Esophagus (tissue), 2 donors: ENCODE results near the gene CPNE7. TPM values are rescaled to one million over a fixed set of nuclear protein-coding genes. Genes with fewer than 3 reads are reported as not detected.
"Not testable (repeated sequence)": the region's sequence is repeated elsewhere in the genome, so short reads cannot be mapped to it uniquely, and the experiment has no call there.

Experiments used
- H3K27ac ChIP-seq, 2 donors: one replicate each; pipeline ENCODE4 v1.5.1; 2013; ENCODE audit warnings: low read depth in 2 of 2, mild to moderate bottlenecking in 2 of 2, inconsistent platforms in 1 of 2, low read length in 1 of 2, moderate library complexity in 1 of 2
- H3K27me3 ChIP-seq, 2 donors: one replicate each; pipeline ENCODE4 v1.6.1; 2013; ENCODE audit warnings: low read length in 2 of 2, control low read depth in 1 of 2, mild to moderate bottlenecking in 1 of 2; ENCODE audit not compliant: insufficient read depth in 2 of 2, control insufficient read depth in 1 of 2
- H3K36me3 ChIP-seq, 2 donors: one replicate each; pipeline ENCODE4 v1.6.1; 2013; ENCODE audit warnings: low read length in 1 of 2; ENCODE audit not compliant: control insufficient read depth in 2 of 2, insufficient read depth in 2 of 2
- H3K4me1 ChIP-seq, 2 donors: one replicate each; pipeline ENCODE4 v1.6.1; 2013; ENCODE audit warnings: low read length in 1 of 2; ENCODE audit not compliant: control insufficient read depth in 2 of 2, insufficient read depth in 2 of 2
- H3K4me3 ChIP-seq, 2 donors: one replicate each; pipeline ENCODE4 v1.5.1; 2013; ENCODE audit warnings: low read length in 2 of 2, mild to moderate bottlenecking in 2 of 2, low read depth in 1 of 2, moderate library complexity in 1 of 2
- H3K9me3 ChIP-seq, 2 donors: one replicate each; pipeline ENCODE4 v1.6.1; 2013; ENCODE audit warnings: mild to moderate bottlenecking in 2 of 2, low read depth in 1 of 2, low read length in 1 of 2, moderate library complexity in 1 of 2; ENCODE audit not compliant: control insufficient read depth in 2 of 2, insufficient read depth in 1 of 2
- WGBS, 2 donors: extraction: QIAGEN DNeasy Blood & Tissue Kit; methylation state at CpG; one replicate each; pipeline ENCODE4 v1.1.7; 2013; 5-methylcytosine and 5-hydroxymethylcytosine counted together
- polyA plus RNA-seq, 2 donors: library from polyadenylated mRNA; stranded (reverse); fragments of 200-250 nt; gene quantifications; one replicate each; pipeline ENCODE4 v1.2.3, GENCODE V29; 2013
- donor health status: healthy with polysubstance abuse.
- donor health status: Bipolar disorder and iron deficiency.

CPNE7 gene
- polyA plus RNA-seq, 2 donors = 1.5 to 4.5 TPM

DNA sequence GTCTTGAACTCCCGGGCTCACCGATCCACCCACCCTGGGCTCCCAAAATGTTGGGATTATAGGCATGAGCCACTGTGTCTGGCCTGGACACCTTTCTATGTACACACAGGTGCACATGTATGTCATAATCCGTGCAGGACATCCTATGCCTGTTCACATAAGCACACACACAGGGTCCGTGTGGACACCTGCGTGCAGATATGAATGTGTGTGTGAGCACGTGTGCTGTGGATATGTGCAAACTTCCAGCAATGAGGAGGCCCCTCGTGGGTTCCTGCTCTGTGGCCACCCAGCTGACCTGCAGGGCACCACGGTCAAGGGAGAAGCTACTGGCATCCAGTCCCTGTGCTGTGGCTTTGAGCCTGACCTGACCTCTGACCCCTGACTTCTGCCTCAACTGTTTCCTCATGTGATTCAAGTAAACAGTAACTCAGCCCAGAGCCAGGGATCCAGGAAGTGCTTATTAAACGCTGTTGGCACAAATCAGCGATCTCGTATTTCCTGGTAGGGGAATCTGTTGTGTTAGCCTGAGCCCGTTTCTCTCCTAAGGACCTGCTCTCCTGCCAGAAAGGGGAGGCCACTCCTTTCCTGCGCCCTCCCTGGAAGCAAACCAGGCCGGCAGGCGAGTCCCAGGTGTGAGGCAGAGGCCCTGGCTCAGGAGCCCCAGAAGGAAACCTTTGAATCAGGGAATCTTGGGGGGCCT lies 6.5 kb downstream of the CPNE7 start:
- peaks cover 0 to 11% of the 10 kb centered on the region in 2 donors for H3K4me1 ChIP-seq
- H3K4me3 ChIP-seq = no peak overlapping the region
- peak overlapping the region; percentile 32 to 82 for H3K27ac ChIP-seq
- H3K36me3 ChIP-seq = no peaks in the 10 kb centered on the region
- H3K9me3 ChIP-seq = no peaks in the 10 kb centered on the region
- no peaks in the 10 kb centered on the region for H3K27me3 ChIP-seq
- 54 to 60% methylated on average over 15 of the region's 15 CpGs for WGBS, 2 donors

DNA sequence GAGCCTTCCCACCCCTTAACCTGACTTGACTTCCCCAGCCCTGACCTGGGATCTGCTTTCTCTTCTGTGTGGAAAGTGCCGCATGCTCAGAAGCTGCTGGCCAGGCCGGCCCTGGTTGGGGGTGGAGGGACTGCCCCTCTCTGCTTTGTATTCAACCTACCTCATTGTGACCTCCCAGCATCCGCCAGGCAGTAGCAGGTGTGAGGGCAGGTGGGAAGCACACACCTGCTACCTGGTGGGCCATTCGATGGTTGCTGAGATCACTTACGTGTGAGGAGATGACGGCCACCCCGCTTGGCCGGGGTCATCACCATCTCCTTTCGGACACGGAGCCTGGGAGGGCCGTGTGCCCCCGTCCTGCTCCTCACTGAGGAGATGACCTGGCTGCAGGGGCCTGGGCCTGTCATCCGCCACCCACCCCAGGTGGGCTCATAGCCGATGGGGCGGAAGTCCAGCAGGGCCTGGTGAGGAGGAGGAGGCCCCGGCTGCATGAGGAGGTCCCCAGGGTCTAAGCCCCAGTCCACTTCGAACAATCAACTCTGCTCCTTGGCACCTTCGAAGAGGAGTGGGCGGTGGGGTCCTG lies 7.1 kb downstream of the CPNE7 start:
- Histone ChIP-seq H3K27me3 (no peaks in the 10 kb centered on the region), H3K36me3 (no peaks in the 10 kb centered on the region), H3K9me3 (no peaks in the 10 kb centered on the region), H3K4me3 (no peak overlapping the region), H3K4me1 (peaks cover 0 to 11% of the 10 kb centered on the region in 2 donors), H3K27ac (peak overlapping the region; percentile 32 to 82)
- WGBS, 2 donors = 89 to 92% methylated on average over 19 of the region's 19 CpGs

DNA sequence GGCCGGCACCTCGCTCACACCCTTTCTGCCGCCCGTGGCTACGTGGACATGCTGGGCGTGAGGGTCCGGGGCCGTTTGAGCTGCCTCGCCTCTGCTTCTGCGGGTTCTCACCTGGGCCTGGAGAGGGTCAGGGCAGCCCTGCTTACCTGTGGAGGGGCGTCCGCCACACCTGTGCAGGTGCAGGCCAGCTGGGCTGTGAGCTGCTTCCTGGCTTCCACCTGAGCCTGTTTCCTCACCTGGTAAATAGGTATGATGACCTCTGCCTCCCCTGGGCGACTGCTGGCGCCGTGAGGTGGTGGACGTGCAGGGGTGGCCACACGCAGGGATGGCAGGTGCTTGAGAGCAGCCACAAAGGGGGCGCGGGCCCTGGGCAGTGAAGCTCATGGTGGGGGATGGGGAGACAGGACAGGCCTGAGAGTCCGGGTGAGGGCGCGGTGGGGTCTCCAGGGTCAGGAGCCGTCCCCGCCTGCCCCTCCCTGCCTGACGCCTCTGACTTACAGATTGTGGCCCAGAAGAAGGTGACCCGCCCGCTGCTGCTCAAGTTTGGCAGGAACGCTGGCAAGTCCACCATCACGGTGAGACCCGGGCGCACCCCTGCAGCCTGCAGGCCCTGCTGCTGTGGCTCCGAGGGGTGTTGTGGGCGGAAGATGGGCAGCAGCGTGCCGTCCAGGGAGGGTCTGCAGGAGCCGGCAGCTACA lies 7.8 kb downstream of the CPNE7 start:
- H3K4me1 ChIP-seq = peaks cover 0 to 11% of the 10 kb centered on the region in 2 donors
- H3K4me3 ChIP-seq = no peak overlapping the region
- H3K27me3 ChIP-seq = no peaks in the 10 kb centered on the region
- H3K27ac ChIP-seq = no peak overlapping the region
- WGBS, 2 donors = 87 to 91% methylated on average over 35 to 36 of the region's 36 CpGs
- no peaks in the 10 kb centered on the region for H3K9me3 ChIP-seq
- H3K36me3 ChIP-seq = no peaks in the 10 kb centered on the region

DNA sequence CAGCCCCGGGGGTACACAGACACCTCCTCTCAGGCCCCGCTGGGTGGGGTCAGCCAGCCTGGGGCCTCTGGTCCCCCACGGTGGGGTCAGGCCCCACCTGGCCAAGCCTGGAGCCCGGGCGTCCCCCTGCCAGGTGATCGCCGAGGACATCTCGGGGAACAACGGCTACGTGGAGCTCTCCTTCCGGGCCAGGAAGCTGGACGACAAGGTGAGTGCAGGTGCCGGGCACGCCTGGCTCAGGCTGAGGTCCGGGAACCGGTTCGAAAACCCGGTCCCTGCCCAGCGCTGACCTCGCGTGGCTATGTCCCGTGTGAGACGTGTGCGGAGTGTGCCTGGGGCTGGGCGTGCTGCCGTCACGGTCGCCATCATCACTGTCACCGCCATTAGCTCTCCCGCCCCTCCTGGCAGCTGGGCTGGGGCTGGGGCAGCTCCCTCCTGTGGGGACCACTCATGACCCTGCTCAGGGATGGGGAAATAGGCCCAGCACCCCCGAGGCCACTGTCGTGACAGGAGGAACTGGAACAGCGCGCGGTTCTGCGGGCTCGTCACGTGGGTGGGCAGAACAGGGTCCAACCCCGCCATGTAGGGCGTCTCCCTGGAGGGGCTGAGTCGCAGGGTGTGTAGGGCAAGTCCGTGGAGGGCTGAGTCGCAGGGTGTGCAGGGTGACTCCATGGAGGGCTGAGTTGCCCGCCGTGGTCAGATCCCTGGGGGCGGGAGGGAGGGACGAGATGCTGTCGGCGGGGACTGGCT lies 8.5 kb downstream of the CPNE7 start:
- no peaks in the 10 kb centered on the region for H3K9me3 ChIP-seq
- H3K27ac ChIP-seq = no peak overlapping the region
- WGBS, 2 donors = 90 to 91% methylated on average over 46 to 49 of the region's 49 CpGs
- no peaks in the 10 kb centered on the region for H3K36me3 ChIP-seq
- peaks cover 0 to 11% of the 10 kb centered on the region in 2 donors for H3K4me1 ChIP-seq
- no peak overlapping the region for H3K4me3 ChIP-seq
- no peaks in the 10 kb centered on the region for H3K27me3 ChIP-seq

DNA sequence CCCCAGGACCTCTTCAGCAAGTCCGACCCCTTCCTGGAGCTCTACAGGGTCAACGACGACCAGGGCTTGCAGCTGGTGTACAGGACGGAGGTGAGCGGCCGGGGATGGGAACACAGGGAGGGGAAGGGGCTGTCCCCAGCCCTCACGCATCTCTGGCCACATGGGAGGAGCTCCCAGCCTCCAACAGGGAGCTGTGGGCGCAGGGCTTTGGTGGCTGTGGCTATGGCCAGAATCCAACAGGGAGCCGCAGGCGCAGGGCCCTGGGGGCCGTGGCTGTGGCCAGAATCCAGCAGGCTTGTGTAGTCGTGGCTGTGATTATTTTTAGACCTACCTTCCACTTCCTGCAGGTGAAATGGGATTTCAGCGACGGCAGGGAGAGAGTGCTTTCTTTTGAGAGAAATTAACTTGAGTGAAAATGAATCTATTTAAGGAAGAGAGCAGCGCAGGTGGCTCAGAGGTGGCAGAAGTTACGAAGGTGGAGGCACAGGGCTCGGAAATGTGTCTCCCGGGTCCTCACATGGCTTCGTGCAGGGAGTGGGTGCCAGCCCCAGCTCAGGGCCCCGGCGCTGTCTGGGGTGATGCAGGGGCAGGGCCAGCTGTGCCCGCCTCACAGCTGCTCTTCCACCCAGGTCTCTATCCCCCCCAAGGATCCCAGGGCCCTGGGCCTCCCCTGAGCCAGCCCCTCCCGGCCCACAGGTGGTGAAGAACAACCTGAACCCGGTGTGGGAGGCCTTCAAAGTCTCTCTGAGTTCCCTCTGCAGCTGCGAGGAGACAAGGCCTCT lies 9.4 kb downstream of the CPNE7 start:
- Histone ChIP-seq H3K27me3 (no peaks in the 10 kb centered on the region), H3K27ac (no peak overlapping the region)
- WGBS, 2 donors = 68 to 70% methylated on average over 25 of the region's 25 CpGs

DNA sequence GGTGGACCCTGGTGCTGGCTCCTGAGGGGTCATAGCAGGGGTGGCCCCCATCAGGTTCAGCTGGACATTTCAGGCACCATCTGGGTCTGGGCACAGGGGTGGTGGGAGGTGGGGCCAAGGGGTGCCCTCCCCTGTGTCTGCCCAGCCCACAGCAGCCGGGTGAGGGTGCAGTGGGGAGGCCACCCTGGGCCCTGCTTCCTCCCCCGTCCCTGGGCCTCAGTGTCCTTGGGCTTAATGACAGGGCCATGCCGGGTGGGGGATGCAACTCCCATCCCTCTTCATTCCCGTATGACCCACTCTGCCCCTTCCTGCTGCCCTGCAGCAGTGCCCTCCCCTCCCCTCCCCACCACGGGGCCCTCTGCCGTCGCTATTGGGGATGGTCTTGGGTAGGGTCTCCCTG lies 10.7 kb downstream of the CPNE7 start:
- Histone ChIP-seq H3K36me3 (no peaks in the 10 kb centered on the region), H3K4me3 (no peak overlapping the region), H3K4me1 (peaks cover 0 to 11% of the 10 kb centered on the region in 2 donors), H3K27ac (no peak overlapping the region), H3K9me3 (no peaks in the 10 kb centered on the region), H3K27me3 (no peaks in the 10 kb centered on the region)
- WGBS, 2 donors = 83 to 87% methylated on average over 6 to 7 of the region's 7 CpGs

More for the DNA sequence above, 9.4 kb downstream of the CPNE7 start:
- Histone ChIP-seq H3K9me3 (no peaks in the 10 kb centered on the region), H3K4me3 (no peak overlapping the region), H3K4me1 (peaks cover 0 to 11% of the 10 kb centered on the region in 2 donors), H3K36me3 (no peaks in the 10 kb centered on the region)

DNA sequence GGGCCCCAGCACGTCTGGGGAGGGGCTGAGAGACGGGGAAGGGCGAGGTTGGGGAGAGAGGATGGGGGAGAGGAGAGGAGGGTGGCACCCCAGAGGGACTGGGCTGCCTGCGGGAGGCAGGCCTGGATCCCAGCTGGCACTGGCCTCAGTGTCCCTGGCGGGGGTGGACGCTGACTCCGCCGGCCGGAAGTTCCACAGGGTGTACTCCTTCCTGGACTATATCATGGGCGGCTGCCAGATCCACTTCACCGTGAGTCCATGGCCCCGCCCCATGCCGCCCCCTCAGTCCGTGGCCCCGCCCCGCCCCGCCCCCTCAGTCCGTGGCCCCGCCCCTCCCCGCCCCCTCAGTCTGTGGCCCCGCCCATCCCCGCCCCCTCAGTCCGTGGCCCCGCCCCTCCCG lies 11.3 kb downstream of the CPNE7 start:
- no peaks in the 10 kb centered on the region for H3K36me3 ChIP-seq
- H3K9me3 ChIP-seq = no peaks in the 10 kb centered on the region
- no peak overlapping the region for H3K4me3 ChIP-seq
- peaks cover 0 to 9% of the 10 kb centered on the region in 2 donors for H3K4me1 ChIP-seq
- H3K27ac ChIP-seq = no peak overlapping the region
- 74 to 90% methylated on average over 8 to 16 of the region's 25 CpGs for WGBS, 2 donors
- no peaks in the 10 kb centered on the region for H3K27me3 ChIP-seq

DNA sequence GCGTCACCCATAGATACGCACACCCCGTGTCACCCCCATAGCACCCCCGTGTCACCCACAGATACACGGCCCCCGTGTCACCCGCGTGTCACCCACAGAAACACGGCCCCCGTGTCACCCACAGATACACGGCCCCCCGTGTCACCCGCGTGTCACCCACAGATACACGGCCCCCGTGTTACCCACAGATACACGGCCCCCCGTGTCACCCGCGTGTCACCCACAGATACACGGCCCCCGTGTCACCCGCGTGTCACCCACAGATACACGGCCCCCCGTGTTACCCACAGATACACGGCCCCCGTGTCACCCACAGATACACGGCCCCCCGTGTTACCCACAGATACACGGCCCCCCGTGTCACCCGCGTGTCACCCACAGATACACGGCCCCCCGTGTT lies 12.1 kb downstream of the CPNE7 start:
- not testable (repeated sequence) for H3K36me3 ChIP-seq, H3K9me3 ChIP-seq, H3K27ac ChIP-seq, H3K4me1 ChIP-seq, H3K27me3 ChIP-seq, H3K4me3 ChIP-seq
- WGBS, 2 donors = 97 to 100% methylated on average over 5 to 24 of the region's 36 CpGs
